RKO (cell line): ENCODE results near the gene MS4A10.
A peak's percentile ranks its signal among the peaks of the same experiment; 100 is the strongest.

ENCODE experiments used
- DNase-seq: peaks from one replicate; pipeline ENCODE4 v3.0.0-alpha.2; 2016; ENCODE audit warnings: low spot score

Gene MS4A10

GRCh38 chr11:60766547-60766946, 18.6 kb upstream of the MS4A10 start:
- DNase-seq = no peak

DNA sequence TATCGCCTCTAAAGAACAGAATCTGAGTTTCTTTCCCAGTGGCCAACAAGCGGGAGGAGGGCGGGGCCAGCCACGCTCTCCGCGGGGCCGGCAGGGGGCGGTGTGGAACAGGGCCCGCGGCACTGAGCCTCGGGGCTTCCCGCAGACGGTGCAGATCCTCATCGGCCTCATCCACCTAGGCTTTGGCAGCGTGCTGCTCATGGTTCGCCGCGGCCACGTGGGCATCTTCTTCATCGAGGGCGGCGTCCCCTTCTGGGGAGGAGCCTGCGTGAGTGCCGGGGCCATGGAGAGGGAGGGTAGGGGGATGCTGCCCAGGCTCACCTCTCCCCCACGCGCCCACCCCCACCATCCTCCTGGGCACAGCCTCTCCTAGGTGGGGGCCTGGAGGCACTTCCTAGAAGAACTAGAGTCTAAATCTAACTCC, 17.7 kb upstream of the MS4A10 start:
- no peak for DNase-seq

- no peak for DNase-seq
Measured at GRCh38 chr11:60768202-60768601, 16.9 kb upstream of the MS4A10 start.

DNA sequence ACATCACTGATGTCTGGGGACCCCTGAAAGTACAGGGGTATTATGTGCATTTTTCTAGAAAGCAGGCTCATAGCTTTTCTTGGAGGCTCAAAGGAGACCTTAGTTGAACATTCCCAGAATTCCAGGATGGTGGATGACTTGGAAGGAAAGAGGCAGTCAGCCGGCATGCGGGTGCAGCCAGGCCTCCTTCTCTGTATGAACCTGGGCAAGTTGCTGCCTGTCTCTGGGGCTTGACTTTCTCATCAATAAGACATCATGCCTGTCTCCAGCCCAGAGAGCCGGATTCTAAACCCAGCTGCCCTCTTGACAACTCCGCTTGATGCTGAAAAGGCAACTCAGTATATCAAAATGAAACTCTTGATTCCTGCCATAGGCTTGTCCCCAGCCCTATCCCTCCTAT, 15.9 kb upstream of the MS4A10 start:
- DNase-seq = no peak

- DNase-seq = no peak
Measured at GRCh38 chr11:60769811-60770210, 15.3 kb upstream of the MS4A10 start.

DNA sequence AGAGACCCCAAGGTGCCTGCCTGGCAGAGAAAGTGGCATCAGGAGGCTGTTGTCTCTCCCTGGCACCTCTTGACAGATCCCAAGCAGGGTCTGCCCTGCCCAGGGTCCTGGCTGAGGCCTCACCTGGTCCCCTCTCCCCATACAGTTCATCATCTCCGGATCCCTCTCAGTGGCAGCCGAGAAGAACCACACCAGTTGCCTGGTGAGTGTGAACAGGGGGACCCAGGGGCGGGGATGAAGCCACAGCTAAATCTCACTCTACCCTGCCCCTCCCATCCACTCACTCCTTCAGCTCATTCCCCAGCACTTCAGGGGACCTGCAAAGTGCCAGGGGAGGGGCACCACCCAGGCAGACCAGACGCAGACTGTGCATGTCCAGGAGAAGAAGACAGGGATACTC, 14.0 kb upstream of the MS4A10 start:
- DNase-seq = no peak

DNA sequence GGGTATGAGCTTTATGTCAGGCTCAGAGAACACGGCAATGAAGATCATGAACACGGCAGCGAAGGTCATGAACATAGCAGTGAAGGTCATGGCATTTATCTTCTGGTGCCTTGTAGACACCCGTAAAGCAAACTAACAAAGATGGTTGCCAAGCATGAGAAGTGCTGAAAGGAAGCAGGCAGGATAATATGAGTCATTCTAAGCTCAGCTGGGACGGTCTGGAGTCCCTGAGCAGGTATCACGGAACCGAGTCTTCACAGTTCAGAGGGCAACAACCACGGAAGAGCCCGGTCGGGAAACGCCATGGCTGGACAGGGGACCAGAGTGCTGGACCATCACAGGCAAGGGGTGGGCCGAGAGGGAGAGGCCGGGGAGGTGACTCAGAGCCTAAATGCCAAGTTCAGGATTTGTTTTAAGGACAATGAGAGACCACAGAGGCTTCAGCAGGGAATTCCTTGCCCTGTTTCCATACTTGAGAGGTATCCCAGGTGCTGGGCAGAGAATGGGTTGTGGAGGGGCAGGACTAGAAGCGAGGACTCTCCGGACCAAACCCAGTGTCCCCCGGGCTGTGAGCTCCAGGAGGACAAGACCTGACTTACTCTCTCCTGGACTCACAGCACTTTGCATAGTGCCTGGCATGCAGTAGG, 13.1 kb upstream of the MS4A10 start:
- DNase-seq = no peak

DNA sequence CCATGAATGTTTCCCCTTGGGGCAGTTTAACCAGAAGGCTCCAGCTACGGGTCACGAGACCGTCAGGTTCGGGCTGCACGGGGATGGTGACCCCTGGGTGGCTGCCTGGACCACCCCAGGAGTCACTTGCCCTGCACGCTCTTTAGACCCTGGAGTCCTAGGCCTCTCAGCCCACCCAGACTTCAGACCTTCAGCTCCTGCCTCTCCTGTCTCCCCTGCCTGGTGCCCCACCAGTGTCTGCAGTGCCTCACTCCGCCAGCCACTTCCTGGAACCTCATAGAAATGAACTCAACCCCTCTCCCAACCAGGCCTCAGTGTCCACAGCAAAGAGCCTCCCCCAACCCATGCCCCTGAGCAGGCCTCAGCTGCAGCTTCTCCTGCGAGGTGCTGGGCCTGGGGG, 12.5 kb upstream of the MS4A10 start:
- no peak for DNase-seq

DNA sequence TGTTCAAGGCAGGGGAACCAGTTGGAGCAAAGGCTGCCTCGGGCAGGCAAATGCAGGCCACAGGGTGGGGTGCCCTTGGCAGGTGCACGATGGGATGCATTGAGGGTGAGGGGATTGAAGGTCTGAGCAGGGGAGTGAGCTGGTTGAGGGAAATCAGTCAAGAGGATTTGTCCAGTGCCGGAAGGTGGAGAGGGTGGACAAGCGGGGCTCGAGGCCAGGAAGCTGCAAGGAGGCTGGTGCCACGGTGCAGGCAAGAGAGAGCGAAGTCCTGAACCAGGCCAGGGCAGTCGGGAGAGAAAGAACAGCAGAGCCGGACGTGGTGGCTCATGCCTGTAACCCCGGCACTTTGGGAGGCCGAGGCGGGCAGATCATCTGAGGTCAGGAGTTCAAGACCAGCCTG, 10.4 kb upstream of the MS4A10 start:
- DNase-seq = no peak

GRCh38 chr11:60775420-60775961, 9.6 kb upstream of the MS4A10 start:
- DNase-seq = peak; percentile 83

GRCh38 chr11:60776167-60776566, 9.0 kb upstream of the MS4A10 start:
- no peak for DNase-seq

- no peak for DNase-seq
Measured at GRCh38 chr11:60777106-60777505, 8.0 kb upstream of the MS4A10 start.

GRCh38 chr11:60777572-60777971, 7.6 kb upstream of the MS4A10 start:
- DNase-seq = peak; percentile 71

GRCh38 chr11:60780065-60780464, 5.1 kb upstream of the MS4A10 start:
- DNase-seq = no peak

GRCh38 chr11:60780774-60781173, 4.4 kb upstream of the MS4A10 start:
- DNase-seq = no peak

- no peak for DNase-seq
Measured at GRCh38 chr11:60781286-60781980, 3.7 kb upstream of the MS4A10 start.

DNA sequence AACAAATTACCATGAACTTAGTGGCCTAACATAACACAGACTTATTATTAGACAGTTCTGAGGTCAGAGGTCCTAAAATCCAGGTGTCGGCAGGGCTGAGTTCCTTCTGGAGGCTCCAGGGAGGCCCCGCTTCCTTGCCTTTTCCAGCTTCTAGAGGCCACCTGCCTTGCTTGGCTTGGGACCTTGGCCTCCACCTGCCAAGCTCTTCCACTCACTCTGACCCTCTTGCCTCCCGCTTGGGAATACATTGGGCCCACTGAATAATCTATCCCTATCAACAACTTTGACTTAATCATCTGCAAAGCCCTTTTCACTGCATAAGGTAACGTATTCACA, 3.2 kb upstream of the MS4A10 start:
- DNase-seq = no peak

DNA sequence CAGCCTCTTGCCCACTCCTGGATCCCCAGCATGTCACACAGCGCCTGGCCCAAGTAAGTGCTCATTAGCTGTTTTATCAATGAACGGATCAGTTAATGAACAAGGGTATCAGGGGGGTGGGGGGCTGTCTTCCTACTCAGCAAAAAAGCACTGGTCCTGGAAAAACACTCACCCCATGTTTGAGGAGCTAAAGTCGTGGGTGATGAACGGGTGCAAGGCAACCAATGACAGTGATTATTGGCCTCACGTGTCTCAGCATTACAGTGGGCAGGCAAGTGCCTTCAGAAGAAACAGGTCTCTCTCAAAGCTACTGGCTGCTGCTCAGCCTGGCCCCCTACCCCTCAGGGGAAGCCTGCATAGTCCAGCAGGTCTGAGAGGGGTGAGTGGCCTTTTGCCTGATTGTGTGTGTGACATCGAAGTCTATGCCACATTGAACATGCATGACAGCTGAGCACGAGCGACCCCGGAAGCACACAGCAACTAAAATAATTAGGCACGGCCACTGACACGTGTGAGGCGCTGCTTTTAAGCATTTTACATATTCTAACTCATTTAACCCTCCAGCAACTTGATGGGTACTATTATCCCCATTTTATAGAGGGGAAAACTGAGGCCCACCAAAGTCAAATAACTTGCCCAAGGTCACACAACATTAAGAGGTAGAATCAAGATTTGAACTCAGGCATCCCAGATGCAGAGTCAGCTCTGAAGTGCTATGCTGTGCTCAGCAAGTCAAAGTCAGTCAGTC, 2.6 kb upstream of the MS4A10 start:
- no peak for DNase-seq

- no peak for DNase-seq
Measured at GRCh38 chr11:60783141-60783484, 2.0 kb upstream of the MS4A10 start.

DNA sequence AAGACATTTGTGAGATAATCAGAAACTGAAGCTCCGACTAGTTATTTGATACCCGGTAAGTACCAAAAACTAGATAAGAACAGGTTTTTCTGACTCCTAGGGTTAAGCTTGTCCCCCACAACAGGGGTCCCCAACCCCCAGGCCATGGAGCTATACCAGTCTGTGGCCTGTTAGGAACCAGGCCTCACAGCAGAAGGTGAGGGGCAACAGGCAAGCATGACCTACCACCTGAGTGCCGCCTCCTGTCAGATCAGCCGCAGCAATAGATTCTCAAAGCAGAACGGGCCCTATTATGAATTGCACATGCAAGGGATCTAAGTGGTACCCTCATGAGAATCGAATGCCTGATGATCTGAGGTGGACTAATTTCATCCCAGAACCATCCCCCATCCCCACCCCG, 1.2 kb upstream of the MS4A10 start:
- no peak for DNase-seq

- no peak for DNase-seq
Measured at GRCh38 chr11:60785806-60786361, 751 bp downstream of the MS4A10 start.

GRCh38 chr11:60786811-60787567, 1.9 kb downstream of the MS4A10 start:
- peak; percentile 24 for DNase-seq
